CD4-positive, alpha-beta T cell (primary cell): ENCODE results near the gene NOS1AP. TPM values are rescaled to one million over a fixed set of nuclear protein-coding genes. Genes with fewer than 3 reads are reported as not detected.

Experiments used
- microRNA-seq: library from miRNA; unstranded; fragments of <30 nt; microRNA quantifications from one replicate; pipeline ENCODE4 v1.2.0, GENCODE V29; 2021; ENCODE audit warnings: borderline microRNAs expressed, borderline replicate concordance
- total RNA-seq, 174 experiments: library from RNA in 2 of 174; stranded (reverse) in 2 of 174; gene quantifications; one replicate each; pipeline ENCODE4 v1.2.3 and lab custom pipeline; 2021 to 2026

The NOS1AP gene
- total RNA-seq, 2 experiments from 2014 or later = not detected

Small RNAs within 50 kb of the gene (microRNA-seq; reads per million reads assigned to microRNA genes)
- gene MIR4654 = not detected
- not detected for gene MIR556

Other genes starting within 250 kb of the NOS1AP start
- gene OLFML2B, start 45.8 kb upstream of the NOS1AP start, total RNA-seq = under 1 TPM in 1 of 2 experiments, not detected in 1; 0.08 TPM